SU-DHL-6 (cell line): ENCODE data around the gene C13orf46.

Source experiments
- EZH2phosphoT487 ChIP-seq: fragments of 200-600 bp; sonication (generic), shearing (Covaris generic); conservative IDR thresholded peaks from 2 replicates; pipeline ENCODE4 v1.6.1; 2018; ENCODE audit warnings: mild to moderate bottlenecking, antibody characterized with exemption, low read length, moderate library complexity, mixed read lengths
- TF ChIP-seq, protein P1 (sequence below): fragments of 200-600 bp; sonication (generic); IDR thresholded peaks from one replicate; pipeline ENCODE4 v1.5.1; 2017; ENCODE audit warnings: antibody characterized with exemption, mild to moderate bottlenecking, low read length, moderate library complexity; ENCODE audit not compliant: insufficient read depth, poor library complexity, severe bottlenecking

DNA sequence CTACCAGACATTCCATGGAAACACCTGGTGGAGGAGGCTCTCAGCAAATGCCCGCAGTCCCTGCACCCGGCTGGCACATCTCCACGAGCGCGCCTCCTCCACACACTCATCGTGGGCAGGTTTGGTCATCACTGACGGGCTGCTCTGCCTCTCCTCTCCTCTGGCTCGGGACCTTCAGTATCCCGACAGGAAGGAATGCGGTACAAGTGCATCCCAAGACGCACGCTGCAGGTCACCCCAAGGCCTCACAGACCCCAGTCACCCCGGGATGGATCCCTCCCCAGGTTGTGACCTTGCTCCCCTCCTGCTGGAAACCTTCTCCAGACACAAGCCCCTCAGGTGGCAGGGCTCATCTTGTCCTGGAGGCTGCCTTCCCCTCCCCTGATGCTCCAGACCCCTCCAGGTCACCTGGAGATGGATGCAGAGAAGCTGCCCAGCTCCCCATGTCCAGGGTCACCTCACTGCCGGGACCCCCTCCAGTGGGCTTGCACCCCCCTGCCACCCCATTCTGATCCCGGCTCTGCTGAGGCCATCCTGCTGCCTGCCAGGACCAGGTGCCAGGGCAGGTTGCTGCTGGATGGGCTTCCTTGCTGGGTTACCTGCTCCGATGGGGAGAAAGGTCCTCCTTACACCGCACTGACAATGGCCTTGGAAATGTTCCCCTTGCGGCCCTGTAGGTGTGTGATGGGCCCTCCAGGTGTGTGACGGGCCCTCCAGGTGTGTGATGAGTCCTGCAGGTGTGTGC lies 29.9 kb downstream of the C13orf46 start:
- TF ChIP-seq, protein P1, sequence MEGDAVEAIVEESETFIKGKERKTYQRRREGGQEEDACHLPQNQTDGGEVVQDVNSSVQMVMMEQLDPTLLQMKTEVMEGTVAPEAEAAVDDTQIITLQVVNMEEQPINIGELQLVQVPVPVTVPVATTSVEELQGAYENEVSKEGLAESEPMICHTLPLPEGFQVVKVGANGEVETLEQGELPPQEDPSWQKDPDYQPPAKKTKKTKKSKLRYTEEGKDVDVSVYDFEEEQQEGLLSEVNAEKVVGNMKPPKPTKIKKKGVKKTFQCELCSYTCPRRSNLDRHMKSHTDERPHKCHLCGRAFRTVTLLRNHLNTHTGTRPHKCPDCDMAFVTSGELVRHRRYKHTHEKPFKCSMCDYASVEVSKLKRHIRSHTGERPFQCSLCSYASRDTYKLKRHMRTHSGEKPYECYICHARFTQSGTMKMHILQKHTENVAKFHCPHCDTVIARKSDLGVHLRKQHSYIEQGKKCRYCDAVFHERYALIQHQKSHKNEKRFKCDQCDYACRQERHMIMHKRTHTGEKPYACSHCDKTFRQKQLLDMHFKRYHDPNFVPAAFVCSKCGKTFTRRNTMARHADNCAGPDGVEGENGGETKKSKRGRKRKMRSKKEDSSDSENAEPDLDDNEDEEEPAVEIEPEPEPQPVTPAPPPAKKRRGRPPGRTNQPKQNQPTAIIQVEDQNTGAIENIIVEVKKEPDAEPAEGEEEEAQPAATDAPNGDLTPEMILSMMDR: no peak
- no peak for TF ChIP-seq EZH2phosphoT487
